Common myeloid progenitor, CD34-positive (primary cell): ENCODE data around the gene CYP1A1.

Experiments
- CTCF ChIA-PET: fragments of 350-600 bp; sonication (Branson Sonifier 250); formaldehyde crosslinking; loops from one replicate; lab custom pipeline; 2021; ENCODE audit warnings: antibody characterized with exemption; lab: Charles Lee
- POLR2A ChIA-PET: fragments of 350-600 bp; sonication (Branson Sonifier 250); formaldehyde crosslinking; loops from one replicate; lab custom pipeline; 2021; ENCODE audit warnings: antibody characterized with exemption; lab: Charles Lee
- DNase-seq, 3 donors: peaks; one replicate each; pipeline versions ENCODE4 v3.0.0 to v3.0.0-alpha.2; 2013
- H3K27ac ChIP-seq, 2 experiments: 1 replicate in 1 of 2; 2 replicates in 1 of 2; pipeline ENCODE4 v1.7.0; 2013; ENCODE audit warnings: inconsistent platforms in 2 of 2, low read length in 2 of 2, mild to moderate bottlenecking in 2 of 2, low read depth in 1 of 2, moderate library complexity in 1 of 2; ENCODE audit not compliant: severe bottlenecking in 2 of 2, insufficient read depth in 1 of 2, poor library complexity in 1 of 2
- H3K27me3 ChIP-seq, 5 experiments: replicated peaks in 2 of 5; 1 replicate in 3 of 5; 2 replicates in 2 of 5; pipeline versions ENCODE4 v1.6.1 to v1.7.0; 2013; ENCODE audit warnings: low read length in 4 of 5, mild to moderate bottlenecking in 2 of 5, moderate library complexity in 2 of 5, inconsistent platforms in 1 of 5; ENCODE audit not compliant: insufficient read depth in 5 of 5, control insufficient read depth in 4 of 5
- H3K36me3 ChIP-seq, 4 experiments: 1 replicate in 2 of 4; 2 replicates in 2 of 4; pipeline versions ENCODE4 v1.6.1 to v1.7.0; 2013; ENCODE audit warnings: low read length in 3 of 4, control low read depth in 1 of 4, mild to moderate bottlenecking in 1 of 4; ENCODE audit not compliant: control insufficient read depth in 4 of 4, insufficient read depth in 4 of 4
- H3K4me1 ChIP-seq, 4 experiments: 1 replicate in 3 of 4; 2 replicates in 1 of 4; pipeline versions ENCODE4 v1.6.1 to v1.7.1; 2013; ENCODE audit warnings: low read length in 3 of 4, mild to moderate bottlenecking in 3 of 4, control low read depth in 1 of 4, inconsistent platforms in 1 of 4, moderate library complexity in 1 of 4; ENCODE audit not compliant: control insufficient read depth in 4 of 4, insufficient read depth in 4 of 4; ENCODE audit errors: control extremely low read depth in 1 of 4
- H3K4me3 ChIP-seq, 7 experiments: 1 replicate in 4 of 7; 2 replicates in 3 of 7; pipeline versions ENCODE4 v1.5.1 to v1.7.0; 2013; ENCODE audit warnings: mild to moderate bottlenecking in 7 of 7, low read length in 6 of 7, moderate library complexity in 6 of 7, inconsistent platforms in 2 of 7, low read depth in 2 of 7, control low read depth in 1 of 7; ENCODE audit not compliant: insufficient read depth in 4 of 7, control insufficient read depth in 1 of 7; ENCODE audit errors: extremely low read depth in 1 of 7
- H3K9me3 ChIP-seq, 5 experiments: 1 replicate in 4 of 5; 2 replicates in 1 of 5; pipeline versions ENCODE4 v1.6.1 to v1.7.1; 2013; ENCODE audit warnings: low read length in 4 of 5, mild to moderate bottlenecking in 2 of 5, inconsistent platforms in 1 of 5, low read depth in 1 of 5, moderate library complexity in 1 of 5; ENCODE audit not compliant: control insufficient read depth in 4 of 5, insufficient read depth in 2 of 5; ENCODE audit errors: control extremely low read depth in 1 of 5
- WGBS: methylation state at CpG from one replicate; pipeline ENCODE4 v1.1.5; 2013; ENCODE audit not compliant: insufficient coverage; 5-methylcytosine and 5-hydroxymethylcytosine counted together

The CYP1A1 gene

DNA sequence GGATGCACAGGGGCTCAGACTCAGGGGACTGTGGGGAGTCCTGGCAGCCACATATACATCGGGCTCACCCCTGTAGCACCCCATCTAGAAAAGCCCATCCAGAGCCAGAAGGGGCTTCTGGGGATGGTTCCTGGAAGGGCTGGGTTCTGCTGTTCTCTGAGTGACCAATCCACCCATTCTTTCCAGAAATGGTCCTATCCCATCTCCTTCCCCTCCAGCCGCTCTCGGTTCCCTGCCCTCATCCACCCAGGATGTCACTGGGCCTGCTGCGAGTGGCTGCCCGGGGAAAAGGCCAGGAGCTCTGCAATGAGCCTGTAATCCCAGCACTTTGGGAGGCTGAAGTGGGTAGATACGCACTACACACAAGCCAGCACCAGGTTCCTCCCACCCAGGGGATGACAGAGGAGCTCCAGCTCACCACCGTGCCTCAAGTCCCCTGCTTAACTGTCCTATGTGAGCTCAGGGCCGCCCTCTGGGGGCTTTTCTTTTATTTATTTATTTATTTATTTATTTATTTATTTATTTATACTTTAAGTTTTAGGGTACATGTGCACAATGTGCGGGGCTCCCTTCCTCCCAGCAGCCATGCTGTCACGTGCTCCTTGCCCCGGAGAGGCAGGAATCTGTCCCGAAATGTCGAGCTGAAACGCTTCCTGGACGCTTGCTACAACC, 42.9 kb upstream of the CYP1A1 start:
- POLR2A ChIA-PET, result interaction anchor here (0.8 to 2.3 kb wide), 2 partner anchors 133 to 135 kb away, joined by 3 to 8 read pairs; no protein-coding TSS in a partner anchor
- H3K4me1 ChIP-seq, result peaks cover 0 to 32% (median 14%) of the 10 kb centered on the region in 4 experiments
- H3K4me3 ChIP-seq, result peak overlapping the region in 2 of 7 experiments; percentile 26 to 48
- DNase-seq, result peak in 2 of 3 donors; percentile 46 to 48
- no peaks in the 10 kb centered on the region for H3K36me3 ChIP-seq
- no peak overlapping the region for H3K27ac ChIP-seq
- WGBS, result 49% methylated on average over 12 of the region's 15 CpGs
- no peaks in the 10 kb centered on the region for H3K9me3 ChIP-seq
- CTCF ChIA-PET, result interaction anchor here (0.7 to 31.5 kb wide), 23 partner anchors 8 to 397 kb away, joined by 3 to 1027 read pairs (median 5); partner anchors contain the start of genes CSK and CYP1A2
- H3K27me3 ChIP-seq, result peaks cover 0 to 4% (median 0%) of the 10 kb centered on the region in 5 experiments

DNA sequence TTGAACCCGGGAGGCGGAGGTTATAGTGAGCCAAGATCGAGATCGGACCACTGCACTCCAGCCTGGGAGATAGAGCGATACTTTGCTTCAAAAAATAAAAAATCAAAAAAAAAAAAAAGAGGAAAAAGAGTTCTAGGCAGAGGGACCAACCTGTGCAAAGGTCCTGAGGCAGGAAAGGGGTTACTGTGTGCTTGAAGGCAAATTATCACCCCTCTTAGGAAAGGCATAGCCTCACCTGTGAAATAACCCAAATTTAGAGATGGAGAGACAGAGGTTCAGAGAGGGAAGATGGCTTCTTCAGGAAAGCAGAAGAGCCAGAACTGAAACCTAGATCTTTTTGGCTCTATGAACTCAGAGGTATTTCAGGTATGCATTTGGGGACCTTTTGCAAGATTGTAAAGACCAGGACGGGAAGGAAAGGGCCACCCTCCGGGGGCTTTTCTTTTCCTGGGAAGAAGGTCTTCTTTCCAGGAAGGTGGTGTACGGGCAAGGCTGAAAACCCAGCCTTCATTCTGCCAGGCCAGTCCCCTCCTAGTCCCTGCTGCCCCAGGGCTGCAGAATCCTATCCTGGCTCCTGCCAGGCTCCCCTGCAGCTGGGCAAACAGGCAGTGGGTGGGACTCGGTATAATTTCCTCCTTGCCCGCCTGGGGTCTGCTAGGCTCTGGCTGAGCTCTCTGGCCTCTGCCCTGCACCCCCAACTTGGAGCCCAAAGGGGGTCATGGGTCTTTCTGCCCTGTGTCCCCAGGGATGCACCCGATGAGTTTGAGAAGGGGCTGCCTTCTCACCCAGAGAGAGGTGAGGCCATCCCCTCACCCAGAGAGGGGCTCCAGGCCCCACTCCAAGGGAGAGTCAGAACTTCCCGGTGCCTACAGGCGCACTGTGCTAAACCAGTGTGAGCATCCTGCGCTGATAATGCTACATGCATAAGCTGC, 42.1 kb upstream of the CYP1A1 start:
- H3K27ac ChIP-seq, result no peak overlapping the region
- ChIA-PET POLR2A (interaction anchor here (2.3 kb wide), 1 partner anchor 132 kb away, joined by 8 read pairs; no protein-coding TSS in a partner anchor), CTCF (interaction anchor here (1.0 to 31.5 kb wide), 16 partner anchors 7 to 393 kb away, joined by 3 to 1027 read pairs (median 6); partner anchors contain the start of genes CSK and CYP1A2)
- WGBS, result 94% methylated on average over 9 of the region's 14 CpGs
- no peak for DNase-seq
- peaks cover 0 to 4% (median 0%) of the 10 kb centered on the region in 5 experiments for H3K27me3 ChIP-seq
- no peaks in the 10 kb centered on the region for H3K36me3 ChIP-seq
- no peak overlapping the region for H3K4me3 ChIP-seq
- no peaks in the 10 kb centered on the region for H3K9me3 ChIP-seq
- peaks cover 0 to 36% (median 21%) of the 10 kb centered on the region in 4 experiments for H3K4me1 ChIP-seq

DNA sequence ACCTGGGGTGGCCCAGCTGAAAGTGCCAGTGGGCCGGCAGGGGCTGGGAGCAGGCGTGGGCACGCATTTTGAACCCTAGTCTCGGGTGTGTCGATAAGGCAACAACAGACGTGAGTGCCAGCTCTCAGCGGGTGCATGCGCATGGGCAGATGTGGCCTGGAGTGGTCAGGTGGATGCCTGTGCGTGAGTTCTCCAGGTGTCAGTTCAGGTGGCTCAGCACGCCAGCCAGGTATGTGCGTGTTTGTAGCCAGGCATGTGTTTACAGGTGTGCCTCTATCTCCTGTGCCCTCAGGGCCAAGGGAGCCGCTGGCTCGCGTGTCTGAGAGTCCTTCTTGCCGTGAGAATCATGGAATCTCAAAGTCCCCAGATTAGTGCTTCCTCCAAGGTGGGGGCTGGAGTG, 38.1 kb upstream of the CYP1A1 start:
- Histone ChIP-seq H3K4me3 (no peak overlapping the region), H3K36me3 (no peaks in the 10 kb centered on the region), H3K27ac (peak overlapping the region; percentile 50 to 81), H3K9me3 (no peaks in the 10 kb centered on the region), H3K27me3 (no peaks in the 10 kb centered on the region), H3K4me1 (peaks cover 0 to 34% (median 19%) of the 10 kb centered on the region in 4 experiments)
- WGBS, result 94% methylated on average over 14 of the region's 15 CpGs
- DNase-seq, result no peak
- POLR2A ChIA-PET, result no interaction called here
- CTCF ChIA-PET, result interaction anchor here (0.7 to 31.5 kb wide), 6 partner anchors 7 to 131 kb away, joined by 3 to 735 read pairs (median 6); no protein-coding TSS in a partner anchor

DNA sequence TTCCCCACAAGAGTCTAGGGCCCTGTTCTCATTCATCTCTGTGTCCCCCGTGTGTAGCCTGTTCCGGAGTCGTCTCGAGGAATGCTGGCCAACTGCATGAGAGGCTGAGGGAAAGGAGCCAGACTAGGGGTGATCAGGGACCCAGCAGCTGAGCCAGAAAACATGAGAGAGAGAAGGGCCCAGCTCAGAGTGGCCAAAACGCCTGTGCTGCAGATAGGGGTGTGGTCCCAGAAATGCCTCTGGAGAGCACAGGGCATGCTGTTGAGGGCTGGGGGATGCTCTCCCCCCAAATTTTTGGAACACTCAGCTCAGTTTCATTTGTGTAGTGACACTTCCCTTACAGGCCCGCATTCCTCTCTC, 37.4 kb upstream of the CYP1A1 start:
- DNase-seq, result no peak
- Histone ChIP-seq H3K27me3 (no peaks in the 10 kb centered on the region), H3K36me3 (no peaks in the 10 kb centered on the region), H3K9me3 (no peaks in the 10 kb centered on the region), H3K4me3 (no peak overlapping the region), H3K27ac (peak overlapping the region; percentile 50 to 81), H3K4me1 (peaks cover 0 to 29% (median 19%) of the 10 kb centered on the region in 4 experiments)
- 32% methylated on average over 5 of the region's 6 CpGs for WGBS
- CTCF ChIA-PET, result interaction anchor here (0.7 to 31.5 kb wide), 6 partner anchors 8 to 130 kb away, joined by 3 to 735 read pairs (median 6); no protein-coding TSS in a partner anchor
- POLR2A ChIA-PET, result no interaction called here

DNA sequence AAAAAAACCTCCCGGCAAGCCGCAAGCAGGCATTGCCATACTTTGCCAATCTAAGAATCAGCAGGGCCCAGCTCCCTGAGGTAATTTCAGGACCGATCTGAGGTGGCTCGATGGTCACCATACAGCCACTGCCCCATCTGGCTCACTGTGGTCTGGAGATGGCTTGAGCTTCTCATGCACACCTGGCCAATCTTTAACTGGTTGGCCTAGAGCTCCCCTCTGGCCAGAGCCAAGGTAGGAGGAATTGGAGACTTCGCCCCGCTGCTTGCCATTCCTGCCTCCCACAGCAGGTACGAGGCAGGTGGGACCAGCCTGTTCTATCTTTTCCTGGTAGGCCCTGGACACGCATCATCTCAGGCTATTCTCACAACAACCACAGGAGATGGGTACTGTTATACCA, 33.4 kb upstream of the CYP1A1 start:
- 97% methylated on average over 7 of the region's 8 CpGs for WGBS

DNA sequence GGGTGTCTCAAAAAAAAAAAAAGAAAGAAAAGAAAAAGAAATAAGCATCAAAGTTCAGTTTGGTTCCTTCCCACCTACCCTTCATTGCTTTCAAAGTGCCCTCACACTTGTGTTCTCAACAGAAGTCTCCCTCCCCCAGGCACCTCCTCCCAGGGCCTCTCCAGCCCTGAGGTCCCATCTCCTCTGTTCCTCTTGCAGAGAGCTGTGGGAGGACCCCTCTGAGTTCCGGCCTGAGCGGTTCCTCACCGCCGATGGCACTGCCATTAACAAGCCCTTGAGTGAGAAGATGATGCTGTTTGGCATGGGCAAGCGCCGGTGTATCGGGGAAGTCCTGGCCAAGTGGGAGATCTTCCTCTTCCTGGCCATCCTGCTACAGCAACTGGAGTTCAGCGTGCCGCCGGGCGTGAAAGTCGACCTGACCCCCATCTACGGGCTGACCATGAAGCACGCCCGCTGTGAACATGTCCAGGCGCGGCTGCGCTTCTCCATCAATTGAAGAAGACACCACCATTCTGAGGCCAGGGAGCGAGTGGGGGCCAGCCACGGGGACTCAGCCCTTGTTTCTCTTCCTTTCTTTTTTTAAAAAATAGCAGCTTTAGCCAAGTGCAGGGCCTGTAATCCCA, 29.4 kb upstream of the CYP1A1 start:
- H3K36me3 ChIP-seq, result no peaks in the 10 kb centered on the region
- no peaks in the 10 kb centered on the region for H3K27me3 ChIP-seq
- H3K4me3 ChIP-seq, result no peak overlapping the region
- ChIA-PET CTCF (interaction anchor here (1.4 to 31.5 kb wide), 2 partner anchors 14 to 122 kb away, joined by 5 to 735 read pairs; no protein-coding TSS in a partner anchor), POLR2A (no interaction called here)
- no peaks in the 10 kb centered on the region for H3K9me3 ChIP-seq
- H3K4me1 ChIP-seq, result no peaks in the 10 kb centered on the region
- DNase-seq, result no peak
- WGBS, result 93% methylated on average over 10 of the region's 20 CpGs
- H3K27ac ChIP-seq, result no peak overlapping the region

More for the DNA sequence above, 33.4 kb upstream of the CYP1A1 start:
- no peaks in the 10 kb centered on the region for H3K27me3 ChIP-seq
- H3K36me3 ChIP-seq, result no peaks in the 10 kb centered on the region
- no peak for DNase-seq
- peaks cover 0 to 26% (median 19%) of the 10 kb centered on the region in 4 experiments for H3K4me1 ChIP-seq
- H3K9me3 ChIP-seq, result no peaks in the 10 kb centered on the region
- POLR2A ChIA-PET, result interaction anchor here (0.6 kb wide), 1 partner anchor 16 kb away, joined by 3 read pairs; no protein-coding TSS in a partner anchor
- H3K4me3 ChIP-seq, result no peak overlapping the region
- no peak overlapping the region for H3K27ac ChIP-seq
- CTCF ChIA-PET, result interaction anchor here (0.6 to 31.5 kb wide), 5 partner anchors 10 to 377 kb away, joined by 3 to 735 read pairs (median 4); partner anchors contain the start of gene CYP1A2
